Lower leg skin (tissue), 3 donors: Measurements from ENCODE around the gene SIRPA.

Source experiments
- CTCF ChIP-seq, 3 donors: fragments of 450-650 bp; IDR thresholded peaks; one replicate each; pipeline ENCODE4 v1.5.1; 2016; ENCODE audit warnings: antibody characterized with exemption in 3 of 3, mild to moderate bottlenecking in 3 of 3, moderate library complexity in 2 of 3
- POLR2A ChIP-seq, 2 donors: fragments of 450-650 bp; IDR thresholded peaks; one replicate each; pipeline ENCODE4 v1.6.1; 2016 to 2017; ENCODE audit warnings: antibody characterized with exemption in 2 of 2, mild to moderate bottlenecking in 1 of 2, moderate library complexity in 1 of 2

DNA sequence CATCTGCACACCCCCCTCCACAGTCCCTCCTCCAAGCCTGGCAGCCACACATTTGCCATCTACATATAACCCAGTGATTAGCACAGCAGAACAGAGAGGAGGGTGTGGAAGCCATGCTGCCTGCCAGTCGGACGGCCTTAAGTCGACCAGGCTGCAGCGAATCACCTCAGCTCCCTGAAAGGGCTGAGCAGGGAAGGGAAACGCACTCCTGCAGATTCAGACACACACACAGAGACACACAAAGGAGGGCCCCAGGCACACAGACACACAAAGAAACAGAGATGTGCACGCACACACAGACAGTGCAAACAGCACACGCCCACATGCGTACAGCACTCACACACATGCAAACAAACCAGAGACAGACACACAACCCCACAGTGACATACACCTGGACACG, 11.2 kb upstream of the SIRPA start:
- TF ChIP-seq POLR2A (IDR thresholded peaks at IDR 0.05): no peak
- TF ChIP-seq CTCF (IDR thresholded peaks at IDR 0.05): no peak
